ENCODE measurements around the gene PSPH.
"Not testable (repeated sequence)": the region's sequence is repeated elsewhere in the genome, so short reads cannot be mapped to it uniquely, and the experiment has no call there.

GRCh38 chr7:56080726-56081435, 29.6 kb upstream of the PSPH start:
- not testable (repeated sequence) for TF ChIP-seq EZH2 (IDR thresholded peaks at IDR 0.05); POLR2AphosphoS5 (IDR thresholded peaks at IDR 0.05; ENCODE audit: borderline replicate concordance, low read depth, low read length); FOXP2 (optimal IDR thresholded peaks at IDR 0.05; ENCODE audit: control extremely low read depth, extremely low read length, insufficient read depth)

Data from SK-N-MC (cell line).